SK-N-SH (cell line): ENCODE data around the gene DOCK4. TPM values are rescaled to one million over a fixed set of nuclear protein-coding genes. Genes with fewer than 3 reads are reported as not detected.

ENCODE experiments used
- CTCF ChIA-PET: fragments of 300-600, 350-600 bp; formaldehyde crosslinking; extraction: SDS; loops from one replicate; lab custom pipeline; 2021; lab: Yijun Ruan, JAX
- POLR2A ChIA-PET: fragments of 350-600 bp; sonication (Branson Sonifier 250); formaldehyde crosslinking; extraction: SDS; loops from one replicate; lab custom pipeline; 2020; ENCODE audit warnings: antibody characterized with exemption, inconsistent platforms; lab: Yijun Ruan, JAX
- DNase-seq: peaks from one replicate; pipeline ENCODE4 v3.0.0; 2012
- H2AFZ ChIP-seq: fragments of 200-600 bp; sonication (generic); 2 replicates; pipeline ENCODE4 v1.8.1; 2016; ENCODE audit warnings: antibody characterized with exemption, mild to moderate bottlenecking, low read depth
- H3F3A ChIP-seq: fragments of 200-600 bp; sonication (generic); replicated peaks from 2 replicates; pipeline ENCODE3; 2016; ENCODE audit warnings: antibody characterized with exemption, mild to moderate bottlenecking; ENCODE audit not compliant: insufficient read depth
- H3K27ac ChIP-seq, 2 experiments: fragments of 200-500 bp in 1 of 2; fragments of 200-600 bp in 1 of 2; sonication (Bioruptor generic) in 1 of 2; sonication (generic), shearing (Covaris generic) in 1 of 2; 2 replicates each; pipeline versions ENCODE4 v1.5.1 to v1.6.1; 2014 to 2016; ENCODE audit warnings: low read depth in 2 of 2, inconsistent platforms in 1 of 2, low read length in 1 of 2, mild to moderate bottlenecking in 1 of 2, mixed read lengths in 1 of 2
- H3K27me3 ChIP-seq: fragments of 200-600 bp; sonication (generic), shearing (Covaris generic); 2 replicates; pipeline ENCODE4 v1.6.1; 2016; ENCODE audit warnings: mixed run types; ENCODE audit not compliant: insufficient read depth
- H3K36me3 ChIP-seq, 2 experiments: fragments of 200-500 bp in 1 of 2; fragments of 200-600 bp in 1 of 2; sonication (Bioruptor generic) in 1 of 2; sonication (generic) in 1 of 2; replicated peaks in 1 of 2; 2 replicates each; pipeline versions ENCODE3 to v1.5.1; 2014 to 2016; ENCODE audit warnings: low read length in 1 of 2, mild to moderate bottlenecking in 1 of 2; ENCODE audit not compliant: insufficient read depth in 2 of 2, control insufficient read depth in 1 of 2
- H3K4me1 ChIP-seq, 2 experiments: fragments of 200-500 bp in 1 of 2; fragments of 200-600 bp in 1 of 2; sonication (Bioruptor generic) in 1 of 2; sonication (generic), shearing (Covaris generic) in 1 of 2; 2 replicates each; pipeline versions ENCODE4 v1.5.1 to v1.6.1; 2014 to 2016; ENCODE audit warnings: low read depth in 1 of 2, low read length in 1 of 2, mixed run types in 1 of 2; ENCODE audit not compliant: insufficient read depth in 2 of 2, control insufficient read depth in 1 of 2
- H3K4me2 ChIP-seq: fragments of 200-600 bp; sonication (generic), shearing (Covaris generic); 2 replicates; pipeline ENCODE4 v1.6.1; 2017; ENCODE audit warnings: mixed run types
- H3K4me3 ChIP-seq, 2 experiments: fragments of 200-500 bp in 1 of 2; fragments of 200-600 bp in 1 of 2; sonication (Bioruptor generic) in 1 of 2; sonication (generic), shearing (Covaris generic) in 1 of 2; 2 replicates each; pipeline versions ENCODE4 v1.5.1 to v1.8.1; 2014 to 2016; ENCODE audit warnings: low read depth in 2 of 2, inconsistent platforms in 1 of 2, low read length in 1 of 2, mild to moderate bottlenecking in 1 of 2, mixed read lengths in 1 of 2, moderate library complexity in 1 of 2
- H3K79me2 ChIP-seq: fragments of 200-600 bp; sonication (generic); 2 replicates; pipeline ENCODE4 v1.8.1; 2017; ENCODE audit warnings: mild to moderate bottlenecking; ENCODE audit not compliant: insufficient read depth
- H3K9ac ChIP-seq: fragments of 200-600 bp; sonication (generic); 2 replicates; pipeline ENCODE4 v1.6.1; 2017; ENCODE audit warnings: mixed run types
- H3K9me2 ChIP-seq: fragments of 200-600 bp; sonication (generic); 2 replicates; pipeline ENCODE4 v1.6.1; 2017; ENCODE audit warnings: mixed run types
- H3K9me3 ChIP-seq: fragments of 200-600 bp; sonication (generic); 2 replicates; pipeline ENCODE4 v1.6.1; 2017; ENCODE audit warnings: mixed run types, mild to moderate bottlenecking, moderate library complexity
- H4K20me1 ChIP-seq: fragments of 200-600 bp; sonication (generic); 2 replicates; pipeline ENCODE4 v1.6.1; 2017; ENCODE audit warnings: mild to moderate bottlenecking, mixed run types; ENCODE audit not compliant: insufficient read depth
- CHD2 ChIP-seq: fragments of 150-350 bp; IDR thresholded peaks from 2 replicates; pipeline ENCODE4 v1.6.1; 2018; ENCODE audit warnings: low read length; ENCODE audit not compliant: partially characterized antibody
- EP300 ChIP-seq, 2 experiments: IDR thresholded peaks; 2 replicates each; pipeline versions ENCODE4 v1.4.0 to v1.6.1; 2012; ENCODE audit warnings: borderline replicate concordance in 1 of 2, low read depth in 1 of 2, low read length in 1 of 2
- EZH2phosphoT487 ChIP-seq: fragments of 200-600 bp; sonication (generic); IDR thresholded peaks from 2 replicates; pipeline ENCODE4 v1.6.1; 2017; ENCODE audit warnings: low read depth, mixed run types, mild to moderate bottlenecking, antibody characterized with exemption, moderate library complexity, borderline replicate concordance
- FOSL2 ChIP-seq: IDR thresholded peaks from 2 replicates; pipeline ENCODE4 v1.4.0; 2012; ENCODE audit warnings: low read depth, mild to moderate bottlenecking, moderate library complexity, borderline replicate concordance
- FOXJ3 ChIP-seq: sonication (generic); formaldehyde crosslinking; IDR thresholded peaks from 2 replicates; pipeline ENCODE4 v1.5.1; 2020; ENCODE audit warnings: mild to moderate bottlenecking, missing genetic modification reagents
- FOXM1 ChIP-seq: IDR thresholded peaks from 2 replicates; pipeline ENCODE4 v1.4.0; 2012; ENCODE audit warnings: low read depth, mild to moderate bottlenecking
- GABPA ChIP-seq: IDR thresholded peaks from 2 replicates; pipeline ENCODE4 v1.4.0; 2012; ENCODE audit warnings: low read depth, mild to moderate bottlenecking
- GATA2 ChIP-seq: sonication (generic); formaldehyde crosslinking; IDR thresholded peaks from 2 replicates; pipeline ENCODE4 v1.5.0; 2020; ENCODE audit warnings: mild to moderate bottlenecking, missing genetic modification reagents
- IRF3 ChIP-seq: fragments of 150-350 bp; IDR thresholded peaks from 2 replicates; pipeline ENCODE4 v1.6.1; 2016; ENCODE audit warnings: mild to moderate bottlenecking, low read depth, low read length
- JUND ChIP-seq: IDR thresholded peaks from 2 replicates; pipeline ENCODE4 v1.4.0; 2012
- MEF2A ChIP-seq: IDR thresholded peaks from 2 replicates; pipeline ENCODE4 v1.4.0; 2012; ENCODE audit warnings: low read depth, borderline replicate concordance
- MXI1 ChIP-seq: IDR thresholded peaks from 2 replicates; pipeline ENCODE4 v1.6.1; 2012; ENCODE audit warnings: mild to moderate bottlenecking, low read depth, low read length, improper control_type of control experiment
- NFIC ChIP-seq: IDR thresholded peaks from 2 replicates; pipeline ENCODE4 v1.4.0; 2012; ENCODE audit warnings: borderline replicate concordance
- NRF1 ChIP-seq: IDR thresholded peaks from 2 replicates; pipeline ENCODE4 v1.6.1; 2012; ENCODE audit warnings: low read depth, mild to moderate bottlenecking, low read length
- POLR2AphosphoS5 ChIP-seq: IDR thresholded peaks from 2 replicates; pipeline ENCODE4 v1.6.1; 2012; ENCODE audit warnings: low read depth, low read length
- RAD21 ChIP-seq: IDR thresholded peaks from 2 replicates; pipeline ENCODE4 v1.6.1; 2012; ENCODE audit warnings: mild to moderate bottlenecking, low read length
- RCOR1 ChIP-seq: fragments of 150-350 bp; IDR thresholded peaks from 2 replicates; pipeline ENCODE4 v1.6.1; 2017; ENCODE audit warnings: antibody characterized with exemption, low read length
- RFX5 ChIP-seq: IDR thresholded peaks from 2 replicates; pipeline ENCODE4 v1.6.1; 2012; ENCODE audit warnings: mild to moderate bottlenecking, improper control_type of control experiment, low read length
- RXRA ChIP-seq: IDR thresholded peaks from 2 replicates; pipeline ENCODE4 v1.4.0; 2012; ENCODE audit warnings: low read depth, mild to moderate bottlenecking, borderline replicate concordance
- SIN3A ChIP-seq: IDR thresholded peaks from 2 replicates; pipeline ENCODE4 v1.6.1; 2012; ENCODE audit warnings: low read depth, mild to moderate bottlenecking, low read length, moderate library complexity, borderline replicate concordance
- SMC3 ChIP-seq: IDR thresholded peaks from 2 replicates; pipeline ENCODE4 v1.6.1; 2012; ENCODE audit warnings: low read depth, low read length, improper control_type of control experiment
- TAF1 ChIP-seq: IDR thresholded peaks from 2 replicates; pipeline ENCODE4 v1.6.1; 2012; ENCODE audit warnings: low read depth, mild to moderate bottlenecking, low read length, moderate library complexity, borderline replicate concordance
- TCF12 ChIP-seq: IDR thresholded peaks from 2 replicates; pipeline ENCODE4 v1.4.0; 2012
- TEAD4 ChIP-seq: IDR thresholded peaks from 2 replicates; pipeline ENCODE4 v1.4.0; 2012; ENCODE audit warnings: mild to moderate bottlenecking, borderline replicate concordance; ENCODE audit not compliant: insufficient read depth
- USF1 ChIP-seq: IDR thresholded peaks from 2 replicates; pipeline ENCODE4 v1.4.0; 2012; ENCODE audit warnings: low read depth, borderline replicate concordance
- YY1 ChIP-seq: IDR thresholded peaks from 2 replicates; pipeline ENCODE4 v1.4.0; 2012; ENCODE audit warnings: low read depth, mild to moderate bottlenecking
- ZBTB33 ChIP-seq: IDR thresholded peaks from 2 replicates; pipeline ENCODE4 v1.4.0; 2012; ENCODE audit warnings: low read depth, borderline replicate concordance
- WGBS: methylation state at CpG from one replicate; pipeline ENCODE4 v1.1.6; 2017; ENCODE audit warnings: low lambda C conversion rate; 5-methylcytosine and 5-hydroxymethylcytosine counted together
- polyA plus RNA-seq, 3 experiments: library from polyadenylated mRNA; depleted of rRNA; stranded (reverse); fragments of >200 nt; gene quantifications; 2 replicates each; pipeline ENCODE4 v1.2.3, GENCODE V29; 2012
- TF ChIP-seq, protein P1 (sequence below): IDR thresholded peaks from 2 replicates; pipeline ENCODE4 v1.4.0; 2012; ENCODE audit warnings: low read depth

DOCK4 gene
- polyA plus RNA-seq, 1 of the 3 experiments (the other 2 are of a cell fraction) = 8.5 TPM

- no peak for DNase-seq
- Histone ChIP-seq H3K9ac (no peak overlapping the region), H3K9me3 (no peaks in the 10 kb centered on the region), H3K9me2 (no peaks in the 10 kb centered on the region), H3K4me2 (no peak overlapping the region), H3K36me3 (peaks cover 7 to 50% of the 10 kb centered on the region in 2 experiments), H3K79me2 (no peaks in the 10 kb centered on the region), H3K4me1 (peaks cover 0 to 3% of the 10 kb centered on the region in 2 experiments; a peak in 1 of 4 replicates), H2AFZ (no peak overlapping the region), H3K4me3 (no peak overlapping the region), H3F3A (no peaks in the 10 kb centered on the region), H3K27ac (no peak overlapping the region), H3K27me3 (no peaks in the 10 kb centered on the region), H4K20me1 (no peaks in the 10 kb centered on the region)
- CTCF ChIA-PET = interaction anchor here (0.6 to 3.8 kb wide), 62 partner anchors 8 to 775 kb away, joined by 3 to 187 read pairs (median 7); partner anchors contain the start of genes DOCK4, LSMEM1 and ZNF277
- no peak for TF ChIP-seq EZH2phosphoT487
- no peak for TF ChIP-seq SIN3A
- no peak for TF ChIP-seq RXRA
- no peak for TF ChIP-seq EP300 (IDR thresholded peaks at IDR 0.05; ENCODE audit: borderline replicate concordance in 1 of 2, low read depth in 1 of 2, low read length in 1 of 2)
- no peak for TF ChIP-seq YY1
- no peak for TF ChIP-seq TCF12
- TF ChIP-seq GABPA = no peak
- no peak for TF ChIP-seq MEF2A
- no peak for TF ChIP-seq NRF1
- TF ChIP-seq FOSL2 = no peak
- no peak for TF ChIP-seq USF1
- no peak for TF ChIP-seq GATA2 (CRISPR knock-in tag)
- POLR2A ChIA-PET = no interaction called here
Measured at GRCh38 chr7:111762211-111762610, 444.0 kb downstream of the DOCK4 start.

DNA sequence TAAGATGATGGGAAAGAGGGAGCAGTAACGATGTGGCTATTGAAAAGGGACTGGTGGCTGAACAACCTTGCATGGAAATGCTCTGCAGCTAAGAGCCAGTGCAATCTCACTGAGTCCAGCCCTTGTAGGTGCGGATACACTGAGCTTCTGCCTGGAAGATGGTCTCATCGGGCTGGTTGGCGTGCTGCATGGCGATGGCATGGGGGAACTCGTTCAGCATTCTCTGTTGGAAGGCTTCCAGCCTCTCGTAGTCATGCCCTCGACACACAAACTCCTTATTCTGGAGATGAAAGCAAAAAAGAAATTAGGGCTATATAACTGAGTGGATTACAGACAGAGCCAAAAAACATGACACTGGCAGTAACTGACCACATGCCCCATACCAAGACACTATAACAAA, 446.2 kb downstream of the DOCK4 start:
- H3K9me3 ChIP-seq = no peaks in the 10 kb centered on the region
- no peaks in the 10 kb centered on the region for H3K9me2 ChIP-seq
- TF ChIP-seq FOXM1 (no peak), IRF3 (no peak), POLR2AphosphoS5 (no peak), RAD21 (no peak), TCF12 (no peak), CHD2 (no peak), FOXJ3 (CRISPR knock-in tag) (no peak), NFIC (no peak), ZBTB33 (no peak), TEAD4 (no peak), JUND (no peak), SMC3 (no peak), YY1 (no peak), TAF1 (no peak), RCOR1 (no peak), MXI1 (no peak), RFX5 (no peak), SIN3A (no peak), EZH2phosphoT487 (no peak)
- TF ChIP-seq, protein P1, sequence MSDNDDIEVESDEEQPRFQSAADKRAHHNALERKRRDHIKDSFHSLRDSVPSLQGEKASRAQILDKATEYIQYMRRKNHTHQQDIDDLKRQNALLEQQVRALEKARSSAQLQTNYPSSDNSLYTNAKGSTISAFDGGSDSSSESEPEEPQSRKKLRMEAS = no peak
- H2AFZ ChIP-seq = no peak overlapping the region
- 90% methylated on average over 8 of the region's 8 CpGs for WGBS
- no peaks in the 10 kb centered on the region for H4K20me1 ChIP-seq
- no peaks in the 10 kb centered on the region for H3K79me2 ChIP-seq
- no peak for DNase-seq
- H3K4me3 ChIP-seq = no peak overlapping the region
- peaks cover 7 to 38% of the 10 kb centered on the region in 2 experiments for H3K36me3 ChIP-seq
- CTCF ChIA-PET = interaction anchor here (0.7 to 9.0 kb wide), 6 partner anchors 20 to 735 kb away, joined by 3 to 129 read pairs (median 4); no protein-coding TSS in a partner anchor
- no peak overlapping the region for H3K9ac ChIP-seq
- H3K4me1 ChIP-seq = peaks cover 0 to 3% of the 10 kb centered on the region in 2 experiments; a peak in 1 of 4 replicates
- H3K4me2 ChIP-seq = no peak overlapping the region
- no peaks in the 10 kb centered on the region for H3K27me3 ChIP-seq
- no peaks in the 10 kb centered on the region for H3F3A ChIP-seq
- POLR2A ChIA-PET = no interaction called here
- no peak overlapping the region for H3K27ac ChIP-seq
